Measurements from ENCODE around the gene NEO1.

NEO1 gene

DNA sequence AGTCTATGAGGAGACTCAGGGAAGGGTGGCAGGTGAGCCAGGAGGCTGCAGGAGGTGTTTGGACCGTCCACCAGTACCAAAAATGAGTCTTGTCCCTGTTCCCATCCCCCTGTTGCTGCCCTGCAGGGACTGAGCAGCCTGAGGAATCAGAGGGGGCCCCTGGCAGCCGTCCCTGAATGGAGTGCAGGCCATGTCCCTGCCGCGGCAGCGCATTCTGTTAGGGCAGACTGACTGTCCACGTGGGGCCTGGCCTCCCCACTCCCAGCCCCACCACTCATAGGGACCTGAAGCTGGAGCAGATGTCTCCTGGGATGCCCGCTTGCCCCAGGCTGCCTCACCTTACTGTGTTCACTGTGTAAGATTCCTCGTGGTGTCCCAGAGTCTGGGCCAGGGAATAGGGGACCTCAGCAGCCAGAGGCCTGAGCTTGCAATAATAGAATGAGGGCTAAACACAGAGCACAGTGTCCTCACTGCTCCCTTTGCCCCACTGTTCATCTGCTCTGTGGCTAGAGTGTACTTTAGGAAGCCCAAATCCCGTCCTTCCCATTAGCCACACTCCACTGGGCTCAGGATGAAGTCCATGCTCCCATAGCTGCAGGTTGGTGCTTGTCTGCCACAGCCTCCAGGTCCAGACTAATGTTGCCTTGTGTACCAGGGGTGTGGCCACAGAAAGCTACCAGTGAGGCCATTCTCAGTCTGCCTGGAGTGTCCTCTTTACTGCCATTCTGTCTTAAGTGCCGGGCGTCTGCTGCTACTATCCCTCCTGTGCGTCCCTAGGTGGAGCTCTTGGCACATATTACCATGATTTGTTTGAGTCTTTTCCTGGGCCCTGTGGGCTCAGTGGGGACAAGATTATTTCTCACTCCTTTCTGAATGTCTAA is 253.3 kb downstream of the NEO1 start:
- DNase-seq = peak; percentile 34

GRCh38 chr15:73308305-73308704 is 256.0 kb downstream of the NEO1 start:
- DNase-seq = no peak

GRCh38 chr15:73313861-73314260 is 261.6 kb downstream of the NEO1 start:
- no peak for DNase-seq

GRCh38 chr15:73317651-73318462 is 265.6 kb downstream of the NEO1 start:
- DNase-seq = no peak

DNA sequence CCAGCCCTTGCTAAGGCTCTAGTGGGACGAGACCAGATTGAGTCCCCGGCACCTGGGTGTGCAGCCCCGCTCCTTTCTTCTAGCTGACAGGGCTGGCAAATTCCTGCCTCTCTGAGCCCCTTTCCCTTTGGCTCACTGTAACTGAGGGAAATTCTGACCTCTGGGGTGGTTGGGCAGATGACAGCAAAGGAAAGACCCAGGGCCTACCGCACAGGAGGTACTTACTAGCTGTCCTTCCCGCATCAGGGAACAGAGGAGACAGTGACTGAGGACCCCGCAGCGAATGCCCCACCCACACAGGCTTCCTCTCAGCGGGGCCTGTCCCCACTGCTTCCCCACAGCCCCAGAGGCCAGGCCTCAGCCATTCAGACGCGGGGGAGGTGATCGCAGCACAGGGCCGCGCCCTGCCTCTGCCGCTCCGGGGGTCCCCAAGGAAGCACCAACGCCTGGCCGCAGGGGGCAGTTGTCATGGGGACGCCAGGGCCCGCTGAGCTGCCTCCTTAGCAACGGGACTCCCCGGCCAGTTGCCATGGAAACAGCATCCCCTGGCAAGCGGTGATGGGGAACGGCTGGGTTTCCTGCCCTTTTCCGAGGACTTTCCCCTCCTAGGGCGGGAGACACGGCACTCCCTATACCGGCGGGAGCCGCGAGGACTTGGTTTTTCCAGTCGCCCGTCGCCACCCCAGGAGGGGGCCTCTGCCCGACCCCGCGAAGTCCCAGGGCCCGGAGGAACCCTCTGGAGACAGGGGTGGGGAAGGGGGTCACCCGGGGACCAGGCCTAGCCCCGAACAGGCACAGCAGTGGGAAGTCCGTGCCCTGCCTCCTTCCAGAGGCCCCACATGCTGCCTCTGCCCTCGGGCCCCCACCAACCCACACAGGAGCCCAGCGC is 266.4 kb downstream of the NEO1 start:
- peak; percentile 35 for DNase-seq

DNA sequence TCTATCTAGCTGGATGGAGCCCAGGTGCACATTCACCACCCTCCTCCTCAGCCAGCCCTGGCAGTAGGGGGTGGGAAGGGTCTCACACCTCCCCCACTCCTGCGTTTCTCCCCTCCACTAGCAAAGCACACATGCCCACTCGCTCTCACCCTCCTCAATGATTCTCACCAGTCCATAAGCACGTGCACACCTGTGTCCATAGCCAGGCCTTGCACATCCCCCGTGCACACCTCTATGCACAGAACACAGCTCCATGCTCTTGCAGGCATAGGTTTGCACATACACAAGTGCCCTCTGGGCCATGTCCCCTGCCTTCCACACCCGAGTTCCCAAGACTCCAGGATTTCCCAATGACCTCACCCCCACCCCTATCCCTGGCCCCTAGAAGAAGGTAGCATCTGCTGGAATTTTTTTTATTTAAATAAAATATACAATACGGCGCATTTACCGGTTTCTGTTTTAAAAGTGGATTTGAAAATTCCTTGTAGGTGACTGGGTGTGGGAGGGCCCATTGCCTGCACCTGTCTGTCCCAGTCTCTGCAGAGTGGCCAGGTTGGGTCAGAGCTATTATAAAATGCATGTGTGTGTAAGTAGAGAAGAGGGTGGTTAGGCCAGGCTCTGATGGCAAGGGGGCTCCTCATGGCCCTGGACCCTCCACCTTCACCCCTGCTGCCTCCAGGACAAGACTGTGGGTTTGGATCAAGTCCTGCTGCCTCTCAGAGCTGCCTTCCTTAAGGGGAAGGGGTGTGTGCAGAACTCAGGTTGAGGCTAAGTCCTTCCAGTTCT is 267.4 kb downstream of the NEO1 start:
- DNase-seq = no peak

- DNase-seq = no peak
Measured at GRCh38 chr15:73320619-73321180, 268.4 kb downstream of the NEO1 start.

DNA sequence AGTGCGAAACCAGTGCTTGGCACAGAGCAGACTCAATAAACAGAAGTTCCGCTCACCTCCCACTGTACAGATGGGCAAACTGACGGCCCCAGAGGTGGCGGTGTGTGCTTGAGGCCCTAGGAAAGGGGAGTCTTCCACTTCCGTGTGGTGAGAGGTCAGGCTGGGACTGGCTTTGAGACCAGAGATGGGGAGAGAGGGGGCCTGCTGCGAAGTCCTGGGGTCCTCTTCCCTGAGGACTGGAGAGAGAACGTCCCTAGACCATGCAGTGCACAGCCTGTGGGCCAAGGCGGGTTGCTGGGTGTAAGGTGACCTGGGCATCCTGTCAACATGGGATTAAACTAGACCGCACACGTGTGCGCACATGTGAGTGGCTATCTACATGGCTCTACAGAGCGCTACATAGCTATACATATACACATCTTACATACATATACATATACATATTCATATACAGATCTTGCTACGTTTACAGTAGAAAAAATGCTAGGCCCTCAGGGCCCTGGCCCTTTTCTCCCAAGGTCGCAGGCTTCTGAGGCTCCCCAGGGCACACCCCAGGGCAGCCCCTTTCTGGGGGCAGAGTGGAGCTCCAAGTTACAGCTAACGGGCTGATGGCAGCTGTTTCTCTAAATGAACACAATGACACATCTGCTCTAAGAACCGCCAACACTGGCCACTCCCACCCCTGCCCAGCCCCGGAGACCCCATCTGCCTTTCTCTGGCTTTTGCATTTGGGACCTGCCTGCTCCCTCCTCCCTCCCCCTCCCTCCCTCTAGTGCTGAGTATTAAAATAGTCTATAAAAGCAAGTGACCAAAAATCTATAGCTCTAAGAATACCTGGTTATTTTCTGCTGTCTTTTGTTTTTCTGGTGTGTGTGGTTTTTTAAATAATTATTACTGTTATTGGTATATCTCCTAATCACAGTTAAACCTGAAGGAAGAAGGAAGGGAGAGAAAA is 269.5 kb downstream of the NEO1 start:
- no peak for DNase-seq

DNA sequence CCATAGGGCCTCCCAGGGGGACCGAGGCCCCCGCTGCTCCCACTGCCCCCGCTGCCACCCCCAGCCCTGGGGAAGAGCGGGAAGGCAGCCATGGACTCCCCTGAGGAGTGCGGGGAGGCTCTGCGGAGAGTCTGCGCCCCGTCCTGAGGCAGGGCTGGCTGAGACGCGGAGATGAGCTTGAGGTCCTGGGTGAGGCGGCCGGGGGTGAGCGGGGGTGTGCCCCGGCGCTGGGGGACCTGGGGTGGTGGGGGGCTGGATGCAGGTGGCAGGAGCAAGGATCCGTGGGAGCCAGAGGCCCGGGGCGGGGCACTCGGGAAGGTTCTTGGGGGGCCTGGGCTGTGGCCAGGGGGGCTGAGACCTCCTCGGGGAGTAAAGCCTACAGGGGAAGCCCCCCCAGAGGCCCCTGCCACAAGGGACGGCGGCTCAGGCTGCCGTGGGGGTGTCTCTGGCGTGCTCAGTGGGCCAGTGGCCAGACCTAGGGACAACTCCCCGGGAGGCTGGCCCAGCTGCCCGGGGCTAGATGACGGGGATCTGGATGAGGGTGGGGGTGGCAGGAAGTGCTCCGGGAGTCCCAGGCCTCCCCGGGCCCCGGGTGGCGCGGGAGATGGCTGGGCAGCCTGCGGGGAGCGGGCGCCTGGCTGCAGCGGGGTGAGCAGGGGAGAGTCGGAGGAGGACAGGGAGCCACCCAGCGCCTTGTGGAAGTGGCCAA is 270.6 kb downstream of the NEO1 start:
- DNase-seq = no peak

- no peak for DNase-seq
Measured at GRCh38 chr15:73323374-73323955, 271.2 kb downstream of the NEO1 start.

- no peak for DNase-seq
Measured at GRCh38 chr15:73323956-73324355, 271.7 kb downstream of the NEO1 start.

GRCh38 chr15:73324496-73325170 is 272.4 kb downstream of the NEO1 start:
- DNase-seq = no peak

DNA sequence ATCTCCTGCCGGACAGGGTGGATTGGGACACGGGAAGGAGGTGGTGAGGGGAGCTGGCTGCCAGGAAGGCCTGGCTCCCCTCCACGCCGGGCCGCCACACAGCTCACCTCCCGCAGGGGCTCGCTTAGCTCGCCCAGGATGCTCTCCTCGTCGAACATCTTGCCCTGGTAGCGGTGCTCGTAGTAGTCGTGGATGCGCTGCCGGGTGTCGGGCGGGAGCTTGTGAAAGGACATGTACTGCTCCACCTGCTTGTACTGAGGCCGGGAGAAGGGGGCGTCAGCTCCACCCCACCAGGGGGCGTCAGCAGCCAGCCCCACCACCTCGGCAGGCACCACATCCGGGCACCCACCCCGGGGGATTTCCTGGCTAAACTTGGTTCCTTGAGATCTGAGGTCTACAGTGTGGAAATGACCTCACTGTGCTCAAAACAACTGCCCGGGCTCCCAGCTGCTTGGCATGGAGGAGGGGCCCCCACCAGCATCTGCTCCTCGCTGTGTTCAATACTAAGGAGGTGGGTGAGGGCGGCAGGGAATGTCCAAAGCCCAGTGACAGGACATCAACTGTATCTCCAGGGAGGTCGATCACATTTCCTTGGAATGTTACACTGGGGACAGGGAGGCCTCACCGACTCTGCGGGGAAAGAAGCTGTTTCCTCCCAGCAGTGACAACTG is 273.1 kb downstream of the NEO1 start:
- DNase-seq = no peak

DNA sequence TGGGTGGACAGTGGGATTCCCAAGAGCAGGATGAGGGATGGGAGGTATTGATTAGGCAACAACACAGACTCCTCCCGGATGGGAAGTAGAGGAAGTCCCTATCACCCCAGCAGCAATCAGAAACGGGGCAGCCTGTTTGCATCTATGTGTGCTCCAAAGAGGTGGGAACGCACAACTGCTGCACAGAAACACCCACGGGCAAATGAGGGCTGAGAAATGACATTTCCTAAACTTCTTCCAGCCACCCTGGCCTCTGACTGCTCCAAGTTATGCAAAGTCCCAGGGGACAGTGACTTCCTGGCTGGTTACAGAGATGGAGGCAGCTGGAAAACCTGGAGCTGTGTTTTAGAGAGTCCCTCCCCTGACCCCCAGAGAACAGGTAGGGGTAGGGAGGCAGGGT is 273.9 kb downstream of the NEO1 start:
- DNase-seq = no peak

- no peak for DNase-seq
Measured at GRCh38 chr15:73328149-73328820, 276.0 kb downstream of the NEO1 start.

- no peak for DNase-seq
Measured at GRCh38 chr15:73328981-73329380, 276.7 kb downstream of the NEO1 start.

DNA sequence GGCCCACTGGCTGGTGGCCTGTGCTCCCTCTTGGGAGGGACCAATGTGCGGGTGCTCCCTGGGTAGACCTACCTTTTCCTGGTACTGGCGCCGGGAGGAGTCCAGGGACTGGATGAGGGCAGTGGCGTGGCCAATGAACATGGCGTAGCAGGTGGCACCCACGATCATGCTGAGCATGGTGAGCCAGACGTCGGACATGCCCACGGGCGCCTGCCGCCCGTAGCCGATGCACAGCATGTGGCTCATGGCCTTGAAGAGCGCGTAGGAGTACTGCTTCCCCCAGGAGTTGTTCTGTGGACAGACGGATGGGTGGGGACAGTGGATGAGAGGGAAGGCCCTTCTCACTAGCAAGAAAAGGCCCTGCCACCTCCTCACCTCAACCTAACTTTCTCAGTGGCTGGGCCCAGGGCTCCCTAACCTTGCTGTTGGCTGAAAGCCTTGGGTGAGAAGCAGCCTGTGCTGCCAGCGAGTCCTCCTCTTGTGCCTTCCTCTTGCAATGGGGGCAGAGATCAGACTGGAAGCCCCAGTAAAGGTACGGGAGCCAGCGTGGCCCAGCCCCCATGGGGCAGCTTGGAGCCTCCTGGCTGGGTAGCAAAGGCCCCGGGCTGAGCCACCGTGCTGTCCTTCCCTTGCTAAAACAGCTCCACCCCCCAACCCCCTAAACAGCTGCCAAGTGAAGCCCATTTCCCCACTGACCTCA is 277.4 kb downstream of the NEO1 start:
- no peak for DNase-seq

Measured in right kidney (tissue), 1 donor.